H1 (cell line): ENCODE measurements around the gene DDX50. TPM values are rescaled to one million over a fixed set of nuclear protein-coding genes. Genes with fewer than 3 reads are reported as not detected.

Experiments
- CHD1 ChIP-seq: IDR thresholded peaks from 2 replicates; pipeline ENCODE4 v1.6.1; 2012; ENCODE audit warnings: low read depth, low read length, improper control_type of control experiment
- CREB1 ChIP-seq: IDR thresholded peaks from 2 replicates; pipeline ENCODE4 v1.6.1; 2012; ENCODE audit warnings: inconsistent platforms
- HDAC2 ChIP-seq, 2 experiments: fragments of 300-600 bp in 1 of 2; sonication (generic) in 1 of 2; IDR thresholded peaks; 2 replicates each; pipeline ENCODE4 v1.6.1; 2011 to 2012; ENCODE audit warnings: low read depth in 2 of 2, low read length in 2 of 2, mild to moderate bottlenecking in 2 of 2, moderate library complexity in 2 of 2, borderline replicate concordance in 1 of 2, inconsistent platforms in 1 of 2
- KDM4A ChIP-seq: IDR thresholded peaks from one replicate; pipeline ENCODE4 v1.7.1; 2012; ENCODE audit warnings: low read depth, mild to moderate bottlenecking, moderate library complexity, low read length, inconsistent platforms; ENCODE audit not compliant: severe bottlenecking
- KDM5A ChIP-seq: fragments of 200-600 bp; IDR thresholded peaks from 2 replicates; pipeline ENCODE4 v1.7.1; 2012; ENCODE audit warnings: mild to moderate bottlenecking, low read length, inconsistent platforms, mixed read lengths
- RBBP5 ChIP-seq: IDR thresholded peaks from 2 replicates; pipeline ENCODE4 v1.7.1; 2012; ENCODE audit warnings: low read depth, mild to moderate bottlenecking, inconsistent platforms, low read length, moderate library complexity, borderline replicate concordance
- RXRA ChIP-seq: IDR thresholded peaks from 2 replicates; pipeline ENCODE4 v1.6.1; 2011; ENCODE audit warnings: low read depth, mild to moderate bottlenecking, low read length, moderate library complexity; ENCODE audit not compliant: insufficient read depth
- SAP30 ChIP-seq: fragments of 300-600 bp; sonication (generic); IDR thresholded peaks from 2 replicates; pipeline ENCODE4 v1.7.1; 2012; ENCODE audit warnings: low read length, moderate library complexity, mild to moderate bottlenecking, inconsistent platforms; ENCODE audit not compliant: insufficient read depth, insufficient replicate concordance
- SUZ12 ChIP-seq: fragments of 200-600 bp; sonication (generic); IDR thresholded peaks from 2 replicates; pipeline ENCODE4 v1.6.1; 2012; ENCODE audit warnings: mild to moderate bottlenecking, inconsistent platforms, low read length, moderate library complexity, mixed read lengths
- TAF7 ChIP-seq: optimal IDR thresholded peaks from 2 replicates; pipeline ENCODE3; 2011; ENCODE audit warnings: low read depth, mild to moderate bottlenecking, inconsistent platforms, low read length, moderate library complexity, borderline replicate concordance
- ZNF274 ChIP-seq: IDR thresholded peaks from 2 replicates; pipeline ENCODE4 v1.7.0; 2012; ENCODE audit warnings: low read length, borderline replicate concordance; ENCODE audit errors: extremely low read depth
- polyA plus RNA-seq, 7 experiments: library from polyadenylated mRNA; depleted of rRNA in 3 of 7; stranded (reverse) in 5 of 7; unstranded in 2 of 7; fragments of >200 nt in 5 of 7; fragments of 200-250 nt in 2 of 7; gene quantifications; 1 replicate in 5 of 7; 2 replicates in 1 of 7; 4 replicates in 1 of 7; pipeline versions ENCODE4 v1.2.1 to v1.2.3, GENCODE V29; 2011 to 2013; ENCODE audit warnings: missing spikeins in 2 of 7, mixed read lengths in 2 of 7
- total RNA-seq: library from RNA; stranded (reverse); fragmentation: NEBNext Ultra II Directional; extraction: Animal tissue kit (Norgen Biotek cat#: 25700); gene quantifications from 2 replicates; pipeline ENCODE4 v1.2.1, GENCODE V29; 2021

Gene DDX50
- total and polyA plus RNA-seq, 2 of the 8 experiments (the other 6 are each of a cell fraction or from before 2014, with no cell fraction given), result 20.0 to 36.5 TPM

DNA sequence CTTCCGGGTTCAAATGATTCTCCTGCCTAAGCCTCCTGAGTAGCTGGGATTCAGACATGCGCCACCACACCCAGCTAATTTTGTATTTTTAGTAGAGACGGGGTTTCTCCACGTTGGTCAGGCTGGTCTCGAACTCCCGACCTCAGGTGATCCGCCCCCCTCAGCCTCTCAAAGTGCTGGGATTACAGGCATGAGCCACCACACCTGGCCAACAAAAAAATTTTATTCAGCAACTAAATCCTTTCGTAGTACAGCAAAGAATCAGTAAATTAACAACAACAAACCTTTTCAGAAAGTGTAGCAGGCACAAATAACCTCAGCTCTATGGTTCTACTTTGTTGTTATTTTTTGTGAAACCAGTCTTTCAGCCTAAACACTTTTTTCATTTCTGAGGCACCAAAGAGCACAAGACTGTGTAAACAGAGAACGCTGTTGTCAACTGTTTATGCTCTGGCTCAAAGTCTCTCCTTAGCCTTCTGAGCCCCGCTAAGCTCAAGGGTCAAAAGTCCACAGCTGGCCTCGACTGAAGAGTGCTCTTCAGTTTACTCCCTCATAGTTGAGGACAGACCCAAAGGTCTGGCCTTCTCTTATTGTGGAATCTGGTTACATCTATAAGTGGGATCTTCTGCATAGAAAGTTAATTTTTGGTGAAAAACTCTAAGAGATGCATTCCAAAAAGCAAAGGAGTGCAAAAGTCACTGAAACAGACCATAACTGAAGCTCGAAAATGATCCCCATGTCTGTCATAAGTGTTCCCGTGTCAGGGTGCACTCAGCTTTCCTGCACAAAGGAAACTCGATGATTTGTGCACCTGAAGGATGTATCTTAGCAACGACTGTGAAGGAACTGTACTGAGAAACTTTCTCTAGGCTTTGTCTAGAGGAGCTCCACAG is 24.6 kb upstream of the DDX50 start (continued):
- TF ChIP-seq TAF7 (no peak), SAP30 (no peak), HDAC2 (IDR thresholded peaks at IDR 0.05; ENCODE audit: borderline replicate concordance in 1 of 2, low read depth in 2 of 2, low read length in 2 of 2) (no peak), CREB1 (no peak), RXRA (no peak), KDM5A (no peak), KDM4A (no peak), ZNF274 (no peak), CHD1 (no peak), SUZ12 (no peak), RBBP5 (no peak)
